ENCODE results near the gene SPCS3. TPM values are rescaled to one million over a fixed set of nuclear protein-coding genes. Genes with fewer than 3 reads are reported as not detected.
"Not testable (repeated sequence)": the region's sequence is repeated elsewhere in the genome, so short reads cannot be mapped to it uniquely, and the experiment has no call there.

SPCS3 gene
- total RNA-seq, 1 experiment from 2014 or later = 128 TPM

- no peak for DNase-seq (ENCODE audit: low spot score)
- H3K36me3 ChIP-seq (ENCODE audit: insufficient read depth, low read length, poor library complexity, severe bottlenecking) = no peaks in the 10 kb centered on the region
- TF ChIP-seq CTCF (conservative IDR thresholded peaks at IDR 0.05; ENCODE audit: low read depth, low read length) (no peak), EZH2 (IDR thresholded peaks at IDR 0.05; ENCODE audit: borderline replicate concordance, low read depth, low read length, poor library complexity, severe bottlenecking) (no peak)
- no peaks in the 10 kb centered on the region for H3K27me3 ChIP-seq (replicated peaks; ENCODE audit: insufficient read depth, low read depth, low read length, poor library complexity)
- intact Hi-C loops (cut with micrococcal nuclease; ENCODE audit: unreplicated experiment) = loop anchor here (5.0 kb wide), 1 partner anchor 191 kb away; no protein-coding TSS in a partner anchor
- H3K4me3 ChIP-seq (ENCODE audit: low read depth, low read length, poor library complexity, severe bottlenecking) = no peak overlapping the region
- ChIA-PET CTCF (no interaction called here), POLR2A (ENCODE audit: low non-redundant PET) (no interaction called here)
- H3K27ac ChIP-seq (ENCODE audit: low read depth, low read length, poor library complexity, severe bottlenecking) = no peak overlapping the region
- BruUV-seq (replicated peaks) = no TSS peak
- H3K4me1 ChIP-seq (ENCODE audit: insufficient read depth, low read length, poor library complexity, severe bottlenecking) = no peaks in the 10 kb centered on the region
- H3K9me3 ChIP-seq (ENCODE audit: low read depth, low read length, poor library complexity, severe bottlenecking) = peaks cover 4% of the 10 kb centered on the region
Measured at GRCh38 chr4:176343286-176343685, 23.5 kb downstream of the SPCS3 start.

GRCh38 chr4:176345346-176345745 lies 25.6 kb downstream of the SPCS3 start:
- H3K4me1 ChIP-seq (ENCODE audit: insufficient read depth, low read length, poor library complexity, severe bottlenecking); H3K36me3 ChIP-seq (ENCODE audit: insufficient read depth, low read length, poor library complexity, severe bottlenecking); DNase-seq (ENCODE audit: low spot score); H3K4me3 ChIP-seq (ENCODE audit: low read depth, low read length, poor library complexity, severe bottlenecking); H3K27ac ChIP-seq (ENCODE audit: low read depth, low read length, poor library complexity, severe bottlenecking); H3K9me3 ChIP-seq (ENCODE audit: low read depth, low read length, poor library complexity, severe bottlenecking); CTCF ChIA-PET; BruUV-seq (replicated peaks); intact Hi-C loops (cut with micrococcal nuclease; ENCODE audit: unreplicated experiment); H3K27me3 ChIP-seq (replicated peaks; ENCODE audit: insufficient read depth, low read depth, low read length, poor library complexity); POLR2A ChIA-PET (ENCODE audit: low non-redundant PET): not testable (repeated sequence)

GRCh38 chr4:176346836-176347235 lies 27.1 kb downstream of the SPCS3 start:
- H3K4me3 ChIP-seq (ENCODE audit: low read depth, low read length, poor library complexity, severe bottlenecking); BruUV-seq (replicated peaks); H3K9me3 ChIP-seq (ENCODE audit: low read depth, low read length, poor library complexity, severe bottlenecking); H3K27me3 ChIP-seq (replicated peaks; ENCODE audit: insufficient read depth, low read depth, low read length, poor library complexity); H3K36me3 ChIP-seq (ENCODE audit: insufficient read depth, low read length, poor library complexity, severe bottlenecking); intact Hi-C loops (cut with micrococcal nuclease; ENCODE audit: unreplicated experiment); H3K27ac ChIP-seq (ENCODE audit: low read depth, low read length, poor library complexity, severe bottlenecking); POLR2A ChIA-PET (ENCODE audit: low non-redundant PET); H3K4me1 ChIP-seq (ENCODE audit: insufficient read depth, low read length, poor library complexity, severe bottlenecking); CTCF ChIA-PET; DNase-seq (ENCODE audit: low spot score): not testable (repeated sequence)

DNA sequence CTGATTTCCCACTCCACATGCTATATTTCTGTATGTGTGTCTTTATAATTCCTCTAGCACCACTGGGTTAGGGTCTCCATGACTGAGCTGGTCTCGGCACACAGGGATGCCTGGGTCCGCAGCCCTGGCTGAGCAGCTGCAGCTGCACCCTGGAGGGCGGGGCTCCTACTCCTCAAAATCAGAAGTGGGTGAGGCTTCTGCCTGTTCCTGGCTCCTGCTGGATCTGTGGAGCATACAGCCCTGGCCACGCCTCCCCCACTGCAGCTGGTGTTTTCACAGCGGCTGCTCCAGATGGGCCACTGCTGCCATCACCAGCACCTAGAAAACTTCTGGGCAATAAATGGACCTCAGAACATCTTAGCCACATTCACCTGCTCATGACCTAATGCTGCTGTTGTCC lies 30.9 kb downstream of the SPCS3 start:
- Histone ChIP-seq H3K4me3 (ENCODE audit: low read depth, low read length, poor library complexity, severe bottlenecking) (no peak overlapping the region), H3K4me1 (ENCODE audit: insufficient read depth, low read length, poor library complexity, severe bottlenecking) (no peaks in the 10 kb centered on the region), H3K9me3 (ENCODE audit: low read depth, low read length, poor library complexity, severe bottlenecking) (no peaks in the 10 kb centered on the region), H3K27me3 (replicated peaks; ENCODE audit: insufficient read depth, low read depth, low read length, poor library complexity) (no peaks in the 10 kb centered on the region), H3K27ac (ENCODE audit: low read depth, low read length, poor library complexity, severe bottlenecking) (no peak overlapping the region), H3K36me3 (ENCODE audit: insufficient read depth, low read length, poor library complexity, severe bottlenecking) (no peaks in the 10 kb centered on the region)
- no TSS peak for BruUV-seq (replicated peaks)
- intact Hi-C loops (cut with micrococcal nuclease; ENCODE audit: unreplicated experiment) = no loop called here
- no peak for TF ChIP-seq EZH2 (IDR thresholded peaks at IDR 0.05; ENCODE audit: borderline replicate concordance, low read depth, low read length, poor library complexity, severe bottlenecking)
- no peak for TF ChIP-seq CTCF (conservative IDR thresholded peaks at IDR 0.05; ENCODE audit: low read depth, low read length)
- DNase-seq (ENCODE audit: low spot score) = no peak
- ChIA-PET CTCF (no interaction called here), POLR2A (ENCODE audit: low non-redundant PET) (interaction anchor here (0.6 kb wide), 1 partner anchor 792 kb away, joined by 3 read pairs; no protein-coding TSS in a partner anchor)

All from A673 (cell line).